Astrocyte of the hippocampus (primary cell): ENCODE results near the gene KRT26.

Source experiments
- DNase-seq: peaks from one replicate; pipeline ENCODE4 v3.0.0; 2011; ENCODE audit warnings: low read depth, low spot score

The KRT26 gene

DNA sequence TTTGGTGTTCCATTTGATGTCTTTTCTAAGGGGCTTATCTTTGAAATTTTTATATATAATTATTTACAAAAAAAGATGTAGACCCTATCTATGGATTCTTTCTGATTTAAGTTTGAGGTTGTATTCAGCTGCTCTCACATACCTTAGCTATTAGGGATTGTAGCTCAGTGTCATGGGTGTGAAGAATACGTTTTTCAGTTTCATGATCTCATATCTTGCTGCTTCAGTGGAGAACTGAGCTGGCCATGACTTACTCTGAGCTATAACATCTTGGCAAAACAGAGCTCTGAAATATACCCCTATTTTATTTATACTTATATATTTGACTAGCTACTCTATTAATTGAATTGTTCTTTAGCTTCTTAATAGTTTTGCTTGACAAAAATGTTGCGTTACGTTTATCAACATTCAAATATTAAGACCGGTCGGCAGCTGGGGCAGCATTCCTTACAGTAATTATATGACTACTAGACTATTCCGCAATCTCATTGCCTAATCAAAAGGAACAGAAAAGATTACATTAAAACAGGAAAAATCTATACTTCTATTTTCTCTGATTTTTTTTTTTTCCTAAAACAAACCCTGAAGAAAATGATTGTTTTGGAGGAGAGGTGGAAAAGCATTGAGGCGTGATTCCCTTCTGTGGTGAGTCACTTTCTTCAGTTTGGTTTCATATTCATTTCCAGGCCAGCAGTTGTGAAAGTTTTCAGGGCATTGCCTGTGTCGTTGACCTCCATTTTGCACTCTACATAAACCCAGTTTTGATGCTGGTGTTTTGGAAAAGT is 44.4 kb downstream of the KRT26 start:
- peak; percentile 69 for DNase-seq

- no peak for DNase-seq
Observed at GRCh38 chr17:40726919-40727318, 45.1 kb downstream of the KRT26 start.

- no peak for DNase-seq
Observed at GRCh38 chr17:40724656-40725055, 47.3 kb downstream of the KRT26 start.

DNA sequence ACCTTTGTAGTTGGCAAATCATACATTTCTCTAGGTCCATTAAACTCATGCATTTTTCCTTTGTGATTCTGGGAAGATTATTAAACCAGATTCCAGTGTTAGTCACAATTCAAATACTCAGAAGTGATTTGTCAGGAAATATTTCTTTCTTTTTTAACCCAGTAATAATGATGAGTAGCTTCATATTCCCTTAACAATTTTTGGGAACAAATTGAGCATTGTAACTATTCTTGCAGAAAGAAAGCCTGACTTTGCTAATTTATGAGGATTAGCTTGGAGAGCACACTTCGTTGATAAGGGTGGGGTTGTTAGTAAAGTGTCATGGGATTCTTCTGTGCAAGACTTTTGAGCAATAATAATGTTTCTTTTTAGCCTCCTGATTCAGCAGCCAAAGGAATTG is 49.8 kb downstream of the KRT26 start:
- no peak for DNase-seq

- no peak for DNase-seq
Observed at GRCh38 chr17:40720899-40721298, 51.1 kb downstream of the KRT26 start.

GRCh38 chr17:40718930-40719329 is 53.1 kb downstream of the KRT26 start:
- no peak for DNase-seq

DNA sequence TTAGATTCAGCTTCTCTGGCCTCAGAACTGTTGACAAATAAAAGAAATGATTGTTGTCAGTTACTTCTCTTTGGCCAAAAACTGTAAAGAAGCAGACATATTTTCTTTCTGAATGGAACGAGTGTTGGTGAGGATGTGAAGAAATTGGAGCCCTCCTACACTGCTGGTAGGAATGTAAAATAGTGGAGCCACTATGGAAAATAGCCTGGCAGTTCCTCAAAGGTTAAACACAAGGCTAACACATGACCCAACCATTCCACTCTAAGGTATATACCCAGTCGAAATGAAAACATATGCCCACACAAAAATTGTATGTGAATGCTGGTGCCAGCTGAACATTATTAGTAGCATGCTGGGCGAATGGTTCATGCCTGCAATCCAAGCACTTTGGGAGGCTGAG is 54.2 kb downstream of the KRT26 start:
- DNase-seq: no peak
